ENCODE measurements around the gene FANK1.

DNA sequence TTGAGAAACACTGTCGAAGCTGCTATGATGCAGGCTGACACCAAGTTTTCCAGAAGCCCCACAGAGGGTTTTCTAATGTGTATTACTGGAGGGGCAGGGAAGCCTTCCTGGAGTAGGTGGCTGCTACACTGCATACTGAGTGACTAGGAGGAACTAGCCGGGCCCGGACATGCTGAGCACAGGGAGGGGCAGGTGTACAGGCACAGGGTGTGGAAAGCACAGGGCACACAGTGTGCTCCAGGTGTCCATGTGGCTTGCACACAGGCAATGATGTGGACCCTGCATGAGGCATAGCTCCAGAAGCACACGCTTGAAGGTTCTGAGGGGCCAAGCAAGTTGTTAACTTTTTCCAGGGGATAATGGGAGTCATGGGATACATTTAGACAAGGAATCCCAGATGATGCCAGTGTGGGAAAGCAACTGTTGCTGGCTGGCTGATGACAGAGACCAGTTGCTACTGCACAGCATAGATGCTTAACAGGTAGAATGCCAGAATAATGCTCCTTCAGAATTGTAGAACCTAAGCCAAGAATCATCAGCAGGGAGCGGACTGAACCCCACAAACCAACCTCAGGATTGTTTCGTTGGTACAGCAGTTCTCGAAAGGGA, 29.8 kb upstream of the FANK1 start:
- TF ChIP-seq, protein P1, sequence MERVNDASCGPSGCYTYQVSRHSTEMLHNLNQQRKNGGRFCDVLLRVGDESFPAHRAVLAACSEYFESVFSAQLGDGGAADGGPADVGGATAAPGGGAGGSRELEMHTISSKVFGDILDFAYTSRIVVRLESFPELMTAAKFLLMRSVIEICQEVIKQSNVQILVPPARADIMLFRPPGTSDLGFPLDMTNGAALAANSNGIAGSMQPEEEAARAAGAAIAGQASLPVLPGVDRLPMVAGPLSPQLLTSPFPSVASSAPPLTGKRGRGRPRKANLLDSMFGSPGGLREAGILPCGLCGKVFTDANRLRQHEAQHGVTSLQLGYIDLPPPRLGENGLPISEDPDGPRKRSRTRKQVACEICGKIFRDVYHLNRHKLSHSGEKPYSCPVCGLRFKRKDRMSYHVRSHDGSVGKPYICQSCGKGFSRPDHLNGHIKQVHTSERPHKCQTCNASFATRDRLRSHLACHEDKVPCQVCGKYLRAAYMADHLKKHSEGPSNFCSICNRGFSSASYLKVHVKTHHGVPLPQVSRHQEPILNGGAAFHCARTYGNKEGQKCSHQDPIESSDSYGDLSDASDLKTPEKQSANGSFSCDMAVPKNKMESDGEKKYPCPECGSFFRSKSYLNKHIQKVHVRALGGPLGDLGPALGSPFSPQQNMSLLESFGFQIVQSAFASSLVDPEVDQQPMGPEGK (CRISPR knock-in tag; IDR thresholded peaks at IDR 0.05; ENCODE audit: borderline replicate concordance) = no peak
- TF ChIP-seq PPARA (CRISPR knock-in tag; IDR thresholded peaks at IDR 0.05; ENCODE audit: borderline replicate concordance) (no peak), ZFP30 (CRISPR knock-in tag; IDR thresholded peaks at IDR 0.05) (no peak), TCF4 (CRISPR knock-in tag; IDR thresholded peaks at IDR 0.05; ENCODE audit: borderline replicate concordance) (no peak), ISL1 (CRISPR knock-in tag; IDR thresholded peaks at IDR 0.05) (no peak), ZNF565 (CRISPR knock-in tag; conservative IDR thresholded peaks at IDR 0.05; ENCODE audit: low read depth) (no peak), ZNF70 (CRISPR knock-in tag; IDR thresholded peaks at IDR 0.05) (no peak), ZFP3 (CRISPR knock-in tag; IDR thresholded peaks at IDR 0.05) (no peak), ARNTL (CRISPR knock-in tag; IDR thresholded peaks at IDR 0.05; ENCODE audit: borderline replicate concordance, low read depth) (no peak), CSDC2 (CRISPR knock-in tag; IDR thresholded peaks at IDR 0.05) (no peak), BACH2 (CRISPR knock-in tag; IDR thresholded peaks at IDR 0.05; ENCODE audit: borderline replicate concordance) (no peak)
- TF ChIP-seq, protein P2, sequence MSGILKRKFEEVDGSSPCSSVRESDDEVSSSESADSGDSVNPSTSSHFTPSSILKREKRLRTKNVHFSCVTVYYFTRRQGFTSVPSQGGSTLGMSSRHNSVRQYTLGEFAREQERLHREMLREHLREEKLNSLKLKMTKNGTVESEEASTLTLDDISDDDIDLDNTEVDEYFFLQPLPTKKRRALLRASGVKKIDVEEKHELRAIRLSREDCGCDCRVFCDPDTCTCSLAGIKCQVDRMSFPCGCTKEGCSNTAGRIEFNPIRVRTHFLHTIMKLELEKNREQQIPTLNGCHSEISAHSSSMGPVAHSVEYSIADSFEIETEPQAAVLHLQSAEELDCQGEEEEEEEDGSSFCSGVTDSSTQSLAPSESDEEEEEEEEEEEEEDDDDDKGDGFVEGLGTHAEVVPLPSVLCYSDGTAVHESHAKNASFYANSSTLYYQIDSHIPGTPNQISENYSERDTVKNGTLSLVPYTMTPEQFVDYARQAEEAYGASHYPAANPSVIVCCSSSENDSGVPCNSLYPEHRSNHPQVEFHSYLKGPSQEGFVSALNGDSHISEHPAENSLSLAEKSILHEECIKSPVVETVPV (CRISPR knock-in tag; IDR thresholded peaks at IDR 0.05) = no peak
- TF ChIP-seq, protein P3, sequence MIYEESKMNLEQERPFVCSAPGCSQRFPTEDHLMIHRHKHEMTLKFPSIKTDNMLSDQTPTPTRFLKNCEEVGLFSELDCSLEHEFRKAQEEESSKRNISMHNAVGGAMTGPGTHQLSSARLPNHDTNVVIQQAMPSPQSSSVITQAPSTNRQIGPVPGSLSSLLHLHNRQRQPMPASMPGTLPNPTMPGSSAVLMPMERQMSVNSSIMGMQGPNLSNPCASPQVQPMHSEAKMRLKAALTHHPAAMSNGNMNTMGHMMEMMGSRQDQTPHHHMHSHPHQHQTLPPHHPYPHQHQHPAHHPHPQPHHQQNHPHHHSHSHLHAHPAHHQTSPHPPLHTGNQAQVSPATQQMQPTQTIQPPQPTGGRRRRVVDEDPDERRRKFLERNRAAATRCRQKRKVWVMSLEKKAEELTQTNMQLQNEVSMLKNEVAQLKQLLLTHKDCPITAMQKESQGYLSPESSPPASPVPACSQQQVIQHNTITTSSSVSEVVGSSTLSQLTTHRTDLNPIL (CRISPR knock-in tag; IDR thresholded peaks at IDR 0.05; ENCODE audit: low read depth) = no peak

Measured in SK-N-SH treated with all-trans-retinoic acid at 6 μM for 48 hours (cell line).